RWPE2 (cell line): ENCODE measurements around the gene CPEB3.

ENCODE experiments used
- ATAC-seq: fragments of 200-7000 bp; cut with Tn5 transposase; 3 replicates; pipeline ENCODE4 v1.9.1; 2021; ENCODE audit warnings: low read depth
- DNase-seq: peaks from one replicate; pipeline ENCODE4 v3.0.0-alpha.2; 2020; ENCODE audit warnings: low spot score
- H3K27ac ChIP-seq: fragments of 450-650 bp; 2 replicates; pipeline ENCODE4 v1.5.1; 2017; ENCODE audit warnings: mild to moderate bottlenecking; ENCODE audit not compliant: poor library complexity, severe bottlenecking
- H3K27me3 ChIP-seq: fragments of 250-450 bp; sonication (Bioruptor Pico); 2 replicates; pipeline ENCODE4 v1.5.1; 2021; ENCODE audit warnings: mild to moderate bottlenecking, moderate library complexity; ENCODE audit not compliant: insufficient read depth, poor library complexity, severe bottlenecking
- H3K36me3 ChIP-seq: fragments of 250-450 bp; sonication (Bioruptor Pico); 2 replicates; pipeline ENCODE4 v1.5.1; 2020; ENCODE audit warnings: low read depth, mild to moderate bottlenecking, moderate library complexity
- H3K4me1 ChIP-seq: fragments of 250-450 bp; sonication (Bioruptor Pico); 2 replicates; pipeline ENCODE4 v1.5.1; 2021; ENCODE audit warnings: mild to moderate bottlenecking, moderate library complexity; ENCODE audit not compliant: insufficient read depth, poor library complexity, severe bottlenecking
- H3K4me3 ChIP-seq: fragments of 250-450 bp; sonication (Bioruptor Pico); 2 replicates; pipeline ENCODE4 v1.5.1; 2021; ENCODE audit warnings: mild to moderate bottlenecking, moderate library complexity; ENCODE audit not compliant: severe bottlenecking
- H3K9me3 ChIP-seq: fragments of 250-450 bp; sonication (Bioruptor Pico); 2 replicates; pipeline ENCODE4 v1.5.1; 2021; ENCODE audit warnings: mild to moderate bottlenecking, moderate library complexity; ENCODE audit not compliant: severe bottlenecking
- CTCF ChIP-seq: fragments of 450-650 bp; IDR thresholded peaks from one replicate; pipeline ENCODE4 v1.5.1; 2017; ENCODE audit warnings: mild to moderate bottlenecking, moderate library complexity; ENCODE audit not compliant: poor library complexity, severe bottlenecking

CPEB3 gene

GRCh38 chr10:92303096-92303495 lies 12.2 kb upstream of the CPEB3 start:
- H3K4me1 ChIP-seq, result no peaks in the 10 kb centered on the region
- DNase-seq (no peak), ATAC-seq (no peak)
- H3K27me3 ChIP-seq, result no peaks in the 10 kb centered on the region
- no peaks in the 10 kb centered on the region for H3K9me3 ChIP-seq
- no peak overlapping the region for H3K27ac ChIP-seq
- peaks cover 29% of the 10 kb centered on the region; the same call in 1 of the 2 replicates for H3K36me3 ChIP-seq
- H3K4me3 ChIP-seq, result no peak overlapping the region
- no peak for TF ChIP-seq CTCF

GRCh38 chr10:92298487-92298886 lies 7.6 kb upstream of the CPEB3 start:
- Histone ChIP-seq H3K9me3 (no peaks in the 10 kb centered on the region), H3K4me3 (no peak overlapping the region), H3K4me1 (no peaks in the 10 kb centered on the region), H3K27ac (no peak overlapping the region), H3K36me3 (peaks cover 36% of the 10 kb centered on the region), H3K27me3 (no peaks in the 10 kb centered on the region)
- DNase-seq (no peak), ATAC-seq (no peak)
- no peak for TF ChIP-seq CTCF

GRCh38 chr10:92291921-92292845 lies 1.3 kb upstream of the CPEB3 start:
- Histone ChIP-seq H3K9me3 (no peaks in the 10 kb centered on the region), H3K36me3 (peaks cover 23% of the 10 kb centered on the region), H3K4me1 (no peaks in the 10 kb centered on the region), H3K4me3 (peak overlapping the region; percentile 76), H3K27ac (peak overlapping the region; percentile 61), H3K27me3 (no peaks in the 10 kb centered on the region)
- peak; percentile 49 for TF ChIP-seq CTCF
- no peak for DNase-seq
- no peak for ATAC-seq

- no peak for TF ChIP-seq CTCF
- no peaks in the 10 kb centered on the region for H3K27me3 ChIP-seq
- H3K36me3 ChIP-seq, result peaks cover 23% of the 10 kb centered on the region
- H3K9me3 ChIP-seq, result no peaks in the 10 kb centered on the region
- no peak; the same call in 2 of the 3 replicates for ATAC-seq
- peak overlapping the region; percentile 76 for H3K4me3 ChIP-seq
- H3K4me1 ChIP-seq, result no peaks in the 10 kb centered on the region
- H3K27ac ChIP-seq, result peak overlapping the region; percentile 61
- DNase-seq, result no peak
Measured at GRCh38 chr10:92291616-92291865, 663 bp upstream of the CPEB3 start.
